Ishikawa (cell line): ENCODE data around the gene SDR42E2.

Experiments
- CEBPB ChIP-seq: IDR thresholded peaks from 2 replicates; pipeline ENCODE4 v1.6.1; 2012
- CREB1 ChIP-seq: IDR thresholded peaks from 2 replicates; pipeline ENCODE4 v1.6.1; 2012; ENCODE audit warnings: low read depth
- EGR1 ChIP-seq: IDR thresholded peaks from 2 replicates; pipeline ENCODE4 v1.6.1; 2012
- EP300 ChIP-seq: IDR thresholded peaks from 2 replicates; pipeline ENCODE4 v1.6.1; 2012; ENCODE audit warnings: borderline replicate concordance
- FOXM1 ChIP-seq: IDR thresholded peaks from 2 replicates; pipeline ENCODE4 v1.6.1; 2012; ENCODE audit warnings: low read depth, borderline replicate concordance
- MAX ChIP-seq: IDR thresholded peaks from 2 replicates; pipeline ENCODE4 v1.6.1; 2012
- NFIC ChIP-seq: IDR thresholded peaks from 2 replicates; pipeline ENCODE4 v1.6.1; 2012
- RAD21 ChIP-seq: IDR thresholded peaks from 2 replicates; pipeline ENCODE4 v1.6.1; 2012; ENCODE audit warnings: low read depth
- REST ChIP-seq: IDR thresholded peaks from 2 replicates; pipeline ENCODE4 v1.6.1; 2012; ENCODE audit warnings: low read depth, mild to moderate bottlenecking
- TAF1 ChIP-seq: IDR thresholded peaks from 2 replicates; pipeline ENCODE4 v1.6.1; 2012; ENCODE audit warnings: low read depth, mild to moderate bottlenecking
- TCF12 ChIP-seq: IDR thresholded peaks from 2 replicates; pipeline ENCODE4 v1.6.1; 2012; ENCODE audit warnings: low read depth
- TEAD4 ChIP-seq: IDR thresholded peaks from 2 replicates; pipeline ENCODE4 v1.6.1; 2012
- YY1 ChIP-seq: IDR thresholded peaks from 2 replicates; pipeline ENCODE4 v1.6.1; 2012; ENCODE audit warnings: low read depth
- ZBTB7A ChIP-seq: IDR thresholded peaks from 2 replicates; pipeline ENCODE4 v1.6.1; 2012; ENCODE audit warnings: low read depth
- TF ChIP-seq, protein P1 (sequence below): IDR thresholded peaks from 2 replicates; pipeline ENCODE4 v1.6.1; 2012

SDR42E2 gene

GRCh38 chr16:22205577-22206012, 43.3 kb downstream of the SDR42E2 start:
- TF ChIP-seq CEBPB (no peak), ZBTB7A (no peak), TCF12 (no peak), EGR1 (no peak), EP300 (no peak), YY1 (no peak), MAX (no peak), CREB1 (no peak)

- no peak for TF ChIP-seq CREB1
- peak; percentile 82; the same call in 1 of the 2 replicates for TF ChIP-seq TCF12
- peak; percentile 86 for TF ChIP-seq NFIC
- no peak for TF ChIP-seq FOXM1
- TF ChIP-seq ZBTB7A = peak; percentile 5; the same call in 1 of the 2 replicates
- TF ChIP-seq EP300 = peak; percentile 27; the same call in 1 of the 2 replicates
- peak; percentile 63 for TF ChIP-seq RAD21
- TF ChIP-seq EGR1 = no peak
- peak; percentile 83 for TF ChIP-seq MAX
- peak; percentile 42; the same call in 1 of the 2 replicates for TF ChIP-seq YY1
- TF ChIP-seq CEBPB = no peak
- TF ChIP-seq, protein P1, sequence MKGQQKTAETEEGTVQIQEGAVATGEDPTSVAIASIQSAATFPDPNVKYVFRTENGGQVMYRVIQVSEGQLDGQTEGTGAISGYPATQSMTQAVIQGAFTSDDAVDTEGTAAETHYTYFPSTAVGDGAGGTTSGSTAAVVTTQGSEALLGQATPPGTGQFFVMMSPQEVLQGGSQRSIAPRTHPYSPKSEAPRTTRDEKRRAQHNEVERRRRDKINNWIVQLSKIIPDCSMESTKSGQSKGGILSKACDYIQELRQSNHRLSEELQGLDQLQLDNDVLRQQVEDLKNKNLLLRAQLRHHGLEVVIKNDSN = peak; percentile 88
- no peak for TF ChIP-seq REST
- peak; percentile 42 for TF ChIP-seq TEAD4
- TF ChIP-seq TAF1 = 0 out of 2 replicates have a peak, but pooled peaks have one; percentile 14
Observed at GRCh38 chr16:22206013-22206841, 43.9 kb downstream of the SDR42E2 start, which contains the start of gene EEF2K. Gene EEF2K (plus strand): TSS chr16:22206278. CDS start chr16:22225730, 19,452 bp downstream.

GRCh38 chr16:22206842-22207714, 44.8 kb downstream of the SDR42E2 start:
- TF ChIP-seq EP300 (0 out of 2 replicates have a peak, but pooled peaks have one; percentile 3), EGR1 (peak; percentile 68; the same call in 1 of the 2 replicates), TAF1 (no peak), MAX (0 out of 2 replicates have a peak, but pooled peaks have one; percentile 8), REST (no peak), TCF12 (no peak), TEAD4 (0 out of 2 replicates have a peak, but pooled peaks have one; percentile 16), YY1 (no peak), NFIC (peak; percentile 94), RAD21 (no peak), ZBTB7A (peak; percentile 66), CREB1 (no peak), CEBPB (no peak), FOXM1 (no peak)
- TF ChIP-seq, protein P1 = no peak

- TF ChIP-seq YY1 = no peak
- TF ChIP-seq, protein P1 = no peak
- no peak for TF ChIP-seq CREB1
- no peak for TF ChIP-seq TAF1
- TF ChIP-seq EGR1 = no peak
- no peak for TF ChIP-seq RAD21
- TF ChIP-seq TEAD4 = no peak
- no peak for TF ChIP-seq NFIC
- no peak for TF ChIP-seq MAX
- TF ChIP-seq FOXM1 = no peak
- no peak for TF ChIP-seq EP300
- TF ChIP-seq ZBTB7A = no peak
- no peak for TF ChIP-seq REST
- TF ChIP-seq CEBPB = no peak
- no peak for TF ChIP-seq TCF12
Observed at GRCh38 chr16:22207715-22208360, 45.5 kb downstream of the SDR42E2 start.
